ENCODE results near the gene CEP112. TPM values are rescaled to one million over a fixed set of nuclear protein-coding genes. Genes with fewer than 3 reads are reported as not detected.

The CEP112 gene
- total and polyA plus RNA-seq, 4 donors: 1.1 to 4.9 (median 1.4) TPM

DNA sequence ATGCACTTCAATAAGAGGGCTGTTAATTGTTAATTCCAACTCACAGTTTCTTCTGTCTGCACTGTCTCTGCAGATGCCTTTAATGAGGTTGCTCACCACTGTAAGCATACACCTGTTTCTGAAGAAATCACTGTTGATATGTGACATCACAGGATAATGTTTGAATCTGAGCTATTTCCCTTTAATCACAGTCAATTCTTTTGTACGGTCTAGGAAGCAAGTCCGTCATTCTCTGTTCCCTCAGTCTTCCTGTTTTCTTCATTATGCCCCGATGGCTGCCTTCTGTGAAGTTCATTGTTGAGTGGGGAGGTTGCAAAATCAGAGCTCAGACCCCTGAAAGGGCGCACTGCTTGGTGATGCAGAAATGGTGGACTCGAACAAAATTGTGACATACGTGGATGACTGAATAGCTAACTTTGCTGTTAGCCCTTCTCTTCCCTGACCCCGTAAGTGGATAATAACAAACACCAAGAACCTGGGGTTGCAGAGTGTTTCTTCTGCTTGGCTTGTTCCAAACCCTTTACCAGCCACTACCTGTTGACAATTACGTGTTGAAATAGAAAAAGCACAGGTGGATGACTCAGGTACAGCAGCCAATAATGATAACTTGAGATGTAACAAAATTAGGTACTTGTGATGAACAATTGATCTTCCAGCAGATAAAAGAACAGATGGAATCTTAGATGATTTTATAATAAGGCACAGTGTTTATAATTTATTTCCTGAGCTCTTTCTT is 558.6 kb downstream of the CEP112 start:
- no peak for DNase-seq (ENCODE audit: low spot score)
- H3K27me3 ChIP-seq (ENCODE audit: control insufficient read depth in 4 of 4, insufficient read depth in 4 of 4, low read length in 3 of 4): no peaks in the 10 kb centered on the region
- peaks cover 0 to 2% (median 0%) of the 10 kb centered on the region in 4 donors for H3K4me1 ChIP-seq (ENCODE audit: control insufficient read depth in 4 of 4, insufficient read depth in 4 of 4, low read length in 3 of 4)
- no peak overlapping the region for H3K9ac ChIP-seq (ENCODE audit: low read depth in 1 of 2, low read length in 2 of 2)
- TF ChIP-seq JUND (IDR thresholded peaks at IDR 0.05) (no peak), TAF1 (conservative IDR thresholded peaks at IDR 0.05) (no peak), RXRA (IDR thresholded peaks at IDR 0.05) (no peak), HNF4G (IDR thresholded peaks at IDR 0.05) (no peak), GABPA (IDR thresholded peaks at IDR 0.05 in 1 of 2, conservative IDR thresholded peaks at IDR 0.05 in 1 of 2) (no peak), HNF4A (conservative IDR thresholded peaks at IDR 0.05) (no peak), FOXA2 (IDR thresholded peaks at IDR 0.05) (no peak), FOXA1 (IDR thresholded peaks at IDR 0.05) (no peak), RAD21 (IDR thresholded peaks at IDR 0.05) (no peak), NR2F2 (IDR thresholded peaks at IDR 0.05) (no peak), YY1 (IDR thresholded peaks at IDR 0.05) (no peak), EGR1 (IDR thresholded peaks at IDR 0.05; ENCODE audit: low read depth in 2 of 2) (no peak), SP1 (IDR thresholded peaks at IDR 0.05) (no peak)
- TF ChIP-seq, protein P1, sequence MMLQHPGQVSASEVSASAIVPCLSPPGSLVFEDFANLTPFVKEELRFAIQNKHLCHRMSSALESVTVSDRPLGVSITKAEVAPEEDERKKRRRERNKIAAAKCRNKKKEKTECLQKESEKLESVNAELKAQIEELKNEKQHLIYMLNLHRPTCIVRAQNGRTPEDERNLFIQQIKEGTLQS (IDR thresholded peaks at IDR 0.05): no peak
- TF ChIP-seq, protein P2, sequence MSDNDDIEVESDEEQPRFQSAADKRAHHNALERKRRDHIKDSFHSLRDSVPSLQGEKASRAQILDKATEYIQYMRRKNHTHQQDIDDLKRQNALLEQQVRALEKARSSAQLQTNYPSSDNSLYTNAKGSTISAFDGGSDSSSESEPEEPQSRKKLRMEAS (IDR thresholded peaks at IDR 0.05): no peak
- TF ChIP-seq, protein P3, sequence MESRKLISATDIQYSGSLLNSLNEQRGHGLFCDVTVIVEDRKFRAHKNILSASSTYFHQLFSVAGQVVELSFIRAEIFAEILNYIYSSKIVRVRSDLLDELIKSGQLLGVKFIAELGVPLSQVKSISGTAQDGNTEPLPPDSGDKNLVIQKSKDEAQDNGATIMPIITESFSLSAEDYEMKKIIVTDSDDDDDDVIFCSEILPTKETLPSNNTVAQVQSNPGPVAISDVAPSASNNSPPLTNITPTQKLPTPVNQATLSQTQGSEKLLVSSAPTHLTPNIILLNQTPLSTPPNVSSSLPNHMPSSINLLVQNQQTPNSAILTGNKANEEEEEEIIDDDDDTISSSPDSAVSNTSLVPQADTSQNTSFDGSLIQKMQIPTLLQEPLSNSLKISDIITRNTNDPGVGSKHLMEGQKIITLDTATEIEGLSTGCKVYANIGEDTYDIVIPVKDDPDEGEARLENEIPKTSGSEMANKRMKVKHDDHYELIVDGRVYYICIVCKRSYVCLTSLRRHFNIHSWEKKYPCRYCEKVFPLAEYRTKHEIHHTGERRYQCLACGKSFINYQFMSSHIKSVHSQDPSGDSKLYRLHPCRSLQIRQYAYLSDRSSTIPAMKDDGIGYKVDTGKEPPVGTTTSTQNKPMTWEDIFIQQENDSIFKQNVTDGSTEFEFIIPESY (IDR thresholded peaks at IDR 0.05): no peak
- TF ChIP-seq, protein P4, sequence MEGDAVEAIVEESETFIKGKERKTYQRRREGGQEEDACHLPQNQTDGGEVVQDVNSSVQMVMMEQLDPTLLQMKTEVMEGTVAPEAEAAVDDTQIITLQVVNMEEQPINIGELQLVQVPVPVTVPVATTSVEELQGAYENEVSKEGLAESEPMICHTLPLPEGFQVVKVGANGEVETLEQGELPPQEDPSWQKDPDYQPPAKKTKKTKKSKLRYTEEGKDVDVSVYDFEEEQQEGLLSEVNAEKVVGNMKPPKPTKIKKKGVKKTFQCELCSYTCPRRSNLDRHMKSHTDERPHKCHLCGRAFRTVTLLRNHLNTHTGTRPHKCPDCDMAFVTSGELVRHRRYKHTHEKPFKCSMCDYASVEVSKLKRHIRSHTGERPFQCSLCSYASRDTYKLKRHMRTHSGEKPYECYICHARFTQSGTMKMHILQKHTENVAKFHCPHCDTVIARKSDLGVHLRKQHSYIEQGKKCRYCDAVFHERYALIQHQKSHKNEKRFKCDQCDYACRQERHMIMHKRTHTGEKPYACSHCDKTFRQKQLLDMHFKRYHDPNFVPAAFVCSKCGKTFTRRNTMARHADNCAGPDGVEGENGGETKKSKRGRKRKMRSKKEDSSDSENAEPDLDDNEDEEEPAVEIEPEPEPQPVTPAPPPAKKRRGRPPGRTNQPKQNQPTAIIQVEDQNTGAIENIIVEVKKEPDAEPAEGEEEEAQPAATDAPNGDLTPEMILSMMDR (IDR thresholded peaks at IDR 0.05; ENCODE audit: low read depth, low read length, missing input control): no peak
- no peak overlapping the region for H3K27ac ChIP-seq (ENCODE audit: low read depth in 1 of 2, low read length in 2 of 2)
- WGBS: 88% methylated on average over 8 of the region's 8 CpGs
- H3K9me3 ChIP-seq (ENCODE audit: control insufficient read depth in 4 of 4, low read length in 3 of 4): no peaks in the 10 kb centered on the region
- H3K36me3 ChIP-seq (ENCODE audit: control insufficient read depth in 4 of 4, insufficient read depth in 3 of 4, low read depth in 1 of 4, low read length in 3 of 4): no peaks in the 10 kb centered on the region
- H3K4me3 ChIP-seq (ENCODE audit: low read depth in 1 of 3, low read length in 3 of 3): no peak overlapping the region

DNA sequence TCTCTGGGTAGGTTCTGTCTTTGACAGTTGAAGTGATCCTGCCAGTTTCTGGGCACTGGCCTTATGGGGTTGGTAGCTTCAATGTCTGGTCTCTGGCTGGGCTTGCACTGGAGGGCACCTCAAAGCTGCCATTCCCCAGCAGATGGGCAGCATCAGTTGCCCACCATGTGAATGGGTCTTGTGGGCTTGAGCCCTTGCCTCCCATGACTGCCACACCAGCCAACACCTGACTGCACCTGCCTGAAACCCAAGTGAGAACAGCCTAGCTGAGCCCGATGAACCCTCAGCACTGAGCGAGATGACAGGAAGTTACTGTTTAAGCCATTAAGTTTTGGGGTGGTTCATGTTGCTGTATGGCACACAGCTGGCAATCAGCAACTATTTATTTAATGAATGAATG is 561.4 kb downstream of the CEP112 start:
- WGBS: 93% methylated on average over 2 of the region's 2 CpGs
- Histone ChIP-seq H3K4me1 (ENCODE audit: control insufficient read depth in 4 of 4, insufficient read depth in 4 of 4, low read length in 3 of 4) (peaks cover 0 to 2% (median 0%) of the 10 kb centered on the region in 4 donors), H3K4me3 (ENCODE audit: low read depth in 1 of 3, low read length in 3 of 3) (no peak overlapping the region), H3K9me3 (ENCODE audit: control insufficient read depth in 4 of 4, low read length in 3 of 4) (no peaks in the 10 kb centered on the region), H3K27me3 (ENCODE audit: control insufficient read depth in 4 of 4, insufficient read depth in 4 of 4, low read length in 3 of 4) (no peaks in the 10 kb centered on the region), H3K27ac (ENCODE audit: low read depth in 1 of 2, low read length in 2 of 2) (no peak overlapping the region), H3K9ac (ENCODE audit: low read depth in 1 of 2, low read length in 2 of 2) (no peak overlapping the region), H3K36me3 (ENCODE audit: control insufficient read depth in 4 of 4, insufficient read depth in 3 of 4, low read depth in 1 of 4, low read length in 3 of 4) (no peaks in the 10 kb centered on the region)
- TF ChIP-seq JUND (IDR thresholded peaks at IDR 0.05) (no peak), HNF4A (conservative IDR thresholded peaks at IDR 0.05) (no peak), HNF4G (IDR thresholded peaks at IDR 0.05) (no peak), GABPA (IDR thresholded peaks at IDR 0.05 in 1 of 2, conservative IDR thresholded peaks at IDR 0.05 in 1 of 2) (no peak), SP1 (IDR thresholded peaks at IDR 0.05) (no peak), EGR1 (IDR thresholded peaks at IDR 0.05; ENCODE audit: low read depth in 2 of 2) (no peak), FOXA1 (IDR thresholded peaks at IDR 0.05) (no peak), RXRA (IDR thresholded peaks at IDR 0.05) (no peak), NR2F2 (IDR thresholded peaks at IDR 0.05) (no peak), YY1 (IDR thresholded peaks at IDR 0.05) (no peak), FOXA2 (IDR thresholded peaks at IDR 0.05) (no peak), RAD21 (IDR thresholded peaks at IDR 0.05) (no peak)
- TF ChIP-seq, protein P4 (IDR thresholded peaks at IDR 0.05; ENCODE audit: low read depth, low read length, missing input control): no peak
- TF ChIP-seq, protein P3 (IDR thresholded peaks at IDR 0.05): no peak
- TF ChIP-seq, protein P1 (IDR thresholded peaks at IDR 0.05): no peak
- TF ChIP-seq, protein P2 (IDR thresholded peaks at IDR 0.05): no peak
- DNase-seq (ENCODE audit: low spot score): no peak

Measured in liver (tissue), 9 donors.